ENCODE data around the gene ENSA. TPM values are rescaled to one million over a fixed set of nuclear protein-coding genes. Genes with fewer than 3 reads are reported as not detected.
"Not testable (repeated sequence)": the region's sequence is repeated elsewhere in the genome, so short reads cannot be mapped to it uniquely, and the experiment has no call there.

The ENSA gene
- total and polyA plus RNA-seq, 2 donors (not counting 1 experiment from before 2014, with no cell fraction given), result 78.1 to 112 TPM

GRCh38 chr1:150601540-150601939, 27.9 kb downstream of the ENSA start:
- H4K20me1 ChIP-seq (ENCODE audit: control insufficient read depth, extremely low read depth, insufficient read depth, low read length), result no peaks in the 10 kb centered on the region
- no peak for TF ChIP-seq EZH2 (IDR thresholded peaks at IDR 0.05; ENCODE audit: low read length, missing control alignments)
- TF ChIP-seq, protein P1, sequence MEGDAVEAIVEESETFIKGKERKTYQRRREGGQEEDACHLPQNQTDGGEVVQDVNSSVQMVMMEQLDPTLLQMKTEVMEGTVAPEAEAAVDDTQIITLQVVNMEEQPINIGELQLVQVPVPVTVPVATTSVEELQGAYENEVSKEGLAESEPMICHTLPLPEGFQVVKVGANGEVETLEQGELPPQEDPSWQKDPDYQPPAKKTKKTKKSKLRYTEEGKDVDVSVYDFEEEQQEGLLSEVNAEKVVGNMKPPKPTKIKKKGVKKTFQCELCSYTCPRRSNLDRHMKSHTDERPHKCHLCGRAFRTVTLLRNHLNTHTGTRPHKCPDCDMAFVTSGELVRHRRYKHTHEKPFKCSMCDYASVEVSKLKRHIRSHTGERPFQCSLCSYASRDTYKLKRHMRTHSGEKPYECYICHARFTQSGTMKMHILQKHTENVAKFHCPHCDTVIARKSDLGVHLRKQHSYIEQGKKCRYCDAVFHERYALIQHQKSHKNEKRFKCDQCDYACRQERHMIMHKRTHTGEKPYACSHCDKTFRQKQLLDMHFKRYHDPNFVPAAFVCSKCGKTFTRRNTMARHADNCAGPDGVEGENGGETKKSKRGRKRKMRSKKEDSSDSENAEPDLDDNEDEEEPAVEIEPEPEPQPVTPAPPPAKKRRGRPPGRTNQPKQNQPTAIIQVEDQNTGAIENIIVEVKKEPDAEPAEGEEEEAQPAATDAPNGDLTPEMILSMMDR (conservative IDR thresholded peaks at IDR 0.05 in 1 of 2, IDR thresholded peaks at IDR 0.05 in 1 of 2; ENCODE audit: low read depth in 1 of 2, low read length in 2 of 2), result no peak
- H3K27me3 ChIP-seq (ENCODE audit: control insufficient read depth, insufficient read depth, low read length), result no peaks in the 10 kb centered on the region
- H3K4me2 ChIP-seq (ENCODE audit: extremely low read depth, insufficient read depth, low read length), result no peak overlapping the region
- no peaks in the 10 kb centered on the region for H3K79me2 ChIP-seq (ENCODE audit: control insufficient read depth, insufficient read depth, low read length)
- H3K36me3 ChIP-seq (ENCODE audit: control insufficient read depth, insufficient read depth, low read length), result no peaks in the 10 kb centered on the region
- DNase-seq (ENCODE audit: low read depth in 2 of 2), result no peak
- H3K27ac ChIP-seq (ENCODE audit: insufficient read depth, low read length), result no peak overlapping the region
- H3K4me1 ChIP-seq (ENCODE audit: control insufficient read depth, extremely low read depth, insufficient read depth, low read length), result peaks cover 9% of the 10 kb centered on the region
- no peak overlapping the region for H3K4me3 ChIP-seq (replicated peaks in 1 of 4; ENCODE audit: control extremely low read depth in 1 of 4, insufficient read depth in 1 of 4, low read depth in 3 of 4, low read length in 4 of 4)
- H3K9ac ChIP-seq (ENCODE audit: insufficient read depth, low read length), result no peak overlapping the region
- no peak overlapping the region for H2AFZ ChIP-seq (ENCODE audit: low read length)
- H3K9me3 ChIP-seq (ENCODE audit: control insufficient read depth, insufficient read depth, low read depth, low read length), result no peaks in the 10 kb centered on the region

GRCh38 chr1:150598346-150598745, 31.1 kb downstream of the ENSA start:
- not testable (repeated sequence) for H2AFZ ChIP-seq (ENCODE audit: low read length); H3K27me3 ChIP-seq (ENCODE audit: control insufficient read depth, insufficient read depth, low read length); DNase-seq (ENCODE audit: low read depth in 2 of 2); H4K20me1 ChIP-seq (ENCODE audit: control insufficient read depth, extremely low read depth, insufficient read depth, low read length); H3K9me3 ChIP-seq (ENCODE audit: control insufficient read depth, insufficient read depth, low read depth, low read length); H3K36me3 ChIP-seq (ENCODE audit: control insufficient read depth, insufficient read depth, low read length); H3K4me2 ChIP-seq (ENCODE audit: extremely low read depth, insufficient read depth, low read length); H3K4me1 ChIP-seq (ENCODE audit: control insufficient read depth, extremely low read depth, insufficient read depth, low read length); H3K9ac ChIP-seq (ENCODE audit: insufficient read depth, low read length); H3K79me2 ChIP-seq (ENCODE audit: control insufficient read depth, insufficient read depth, low read length); H3K27ac ChIP-seq (ENCODE audit: insufficient read depth, low read length); H3K4me3 ChIP-seq (replicated peaks in 1 of 4; ENCODE audit: control extremely low read depth in 1 of 4, insufficient read depth in 1 of 4, low read depth in 3 of 4, low read length in 4 of 4)

DNA sequence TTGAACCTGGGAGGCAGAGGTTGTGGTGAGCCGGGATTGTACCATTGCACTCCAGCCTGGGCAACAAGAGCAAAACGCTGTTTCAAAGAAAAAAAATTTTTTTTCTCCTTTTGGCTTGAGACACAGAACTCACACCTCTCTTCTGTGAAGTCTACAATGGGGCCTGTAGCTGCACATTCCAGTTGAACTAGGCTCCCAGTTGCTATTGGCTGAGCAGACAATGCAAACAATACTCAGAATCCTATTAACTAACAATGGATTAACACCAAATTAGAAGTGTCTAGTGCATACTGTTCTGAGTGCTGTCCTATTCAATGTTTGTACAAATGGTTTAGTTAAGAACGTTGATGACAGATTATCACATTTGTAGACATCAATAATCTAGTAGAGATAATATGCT, 32.4 kb downstream of the ENSA start:
- no peaks in the 10 kb centered on the region for H3K9me3 ChIP-seq (ENCODE audit: control insufficient read depth, insufficient read depth, low read depth, low read length)
- no peak overlapping the region for H3K9ac ChIP-seq (ENCODE audit: insufficient read depth, low read length)
- H3K4me3 ChIP-seq (replicated peaks in 1 of 4; ENCODE audit: control extremely low read depth in 1 of 4, insufficient read depth in 1 of 4, low read depth in 3 of 4, low read length in 4 of 4), result no peak overlapping the region
- no peak for DNase-seq (ENCODE audit: low read depth in 2 of 2)
- H3K36me3 ChIP-seq (ENCODE audit: control insufficient read depth, insufficient read depth, low read length), result no peaks in the 10 kb centered on the region
- no peaks in the 10 kb centered on the region for H4K20me1 ChIP-seq (ENCODE audit: control insufficient read depth, extremely low read depth, insufficient read depth, low read length)
- H2AFZ ChIP-seq (ENCODE audit: low read length), result no peak overlapping the region
- H3K27ac ChIP-seq (ENCODE audit: insufficient read depth, low read length), result no peak overlapping the region
- H3K79me2 ChIP-seq (ENCODE audit: control insufficient read depth, insufficient read depth, low read length), result no peaks in the 10 kb centered on the region
- no peaks in the 10 kb centered on the region for H3K4me1 ChIP-seq (ENCODE audit: control insufficient read depth, extremely low read depth, insufficient read depth, low read length)
- TF ChIP-seq EZH2 (IDR thresholded peaks at IDR 0.05; ENCODE audit: low read length, missing control alignments), result no peak
- TF ChIP-seq, protein P1 (conservative IDR thresholded peaks at IDR 0.05 in 1 of 2, IDR thresholded peaks at IDR 0.05 in 1 of 2; ENCODE audit: low read depth in 1 of 2, low read length in 2 of 2), result no peak
- no peaks in the 10 kb centered on the region for H3K27me3 ChIP-seq (ENCODE audit: control insufficient read depth, insufficient read depth, low read length)
- no peak overlapping the region for H3K4me2 ChIP-seq (ENCODE audit: extremely low read depth, insufficient read depth, low read length)
